H1 (cell line): ENCODE data around the gene SMURF2. TPM values are rescaled to one million over a fixed set of nuclear protein-coding genes. Genes with fewer than 3 reads are reported as not detected.
A peak's percentile ranks its signal among the peaks of the same experiment; 100 is the strongest.

ENCODE experiments used
- CTCF ChIA-PET: fragments of 300-600 bp; sonication (Branson Sonifier 250); formaldehyde crosslinking; loops from one replicate; lab custom pipeline; 2021; ENCODE audit not compliant: partially characterized antibody; lab: Charles Lee
- POLR2A ChIA-PET: fragments of 300-600 bp; sonication (Branson Sonifier 250); formaldehyde crosslinking; loops from one replicate; lab custom pipeline; 2021; ENCODE audit warnings: inconsistent platforms; ENCODE audit not compliant: partially characterized antibody; lab: Charles Lee
- DNase-seq, 2 experiments: peaks; one replicate each; pipeline versions ENCODE4 v3.0.0 to v3.0.0-alpha.2; 2010 to 2022; ENCODE audit warnings: low spot score in 2 of 2, low read depth in 1 of 2, mixed read lengths in 1 of 2
- FAIRE-seq: peaks from 2 replicates; lab custom pipeline; 2011; peaks lifted over from hg19 to GRCh38; lab: Jason Lieb, UNC
- H2AFZ ChIP-seq: 2 replicates; pipeline ENCODE4 v1.8.1; 2012; ENCODE audit warnings: low read length, inconsistent platforms
- H2AK5ac ChIP-seq: 2 replicates; pipeline ENCODE4 v1.6.1; 2013; ENCODE audit warnings: low read depth, low read length
- H2BK120ac ChIP-seq: replicated peaks from 2 replicates; pipeline ENCODE3; 2013; ENCODE audit warnings: low read depth, low read length, inconsistent platforms
- H2BK12ac ChIP-seq: 2 replicates; pipeline ENCODE4 v1.6.1; 2013; ENCODE audit warnings: low read depth, low read length
- H2BK15ac ChIP-seq: 2 replicates; pipeline ENCODE4 v1.6.1; 2013; ENCODE audit warnings: low read length
- H2BK20ac ChIP-seq: 2 replicates; pipeline ENCODE4 v1.6.1; 2013; ENCODE audit warnings: low read length
- H2BK5ac ChIP-seq: 2 replicates; pipeline ENCODE4 v1.6.1; 2013; ENCODE audit warnings: low read depth, low read length
- H3K14ac ChIP-seq: 2 replicates; pipeline ENCODE4 v1.6.1; 2013; ENCODE audit warnings: inconsistent platforms; ENCODE audit not compliant: insufficient read length
- H3K18ac ChIP-seq: 2 replicates; pipeline ENCODE4 v1.6.1; 2013; ENCODE audit warnings: low read length; ENCODE audit errors: extremely low read depth
- H3K23ac ChIP-seq: 2 replicates; pipeline ENCODE4 v1.6.1; 2013; ENCODE audit warnings: inconsistent platforms; ENCODE audit not compliant: insufficient read length
- H3K23me2 ChIP-seq: 2 replicates; pipeline ENCODE4 v1.6.1; 2013; ENCODE audit warnings: low read depth, low read length
- H3K27ac ChIP-seq: 2 replicates; pipeline ENCODE4 v1.6.1; 2011; ENCODE audit warnings: low read depth, low read length, inconsistent platforms
- H3K27me3 ChIP-seq, 4 experiments: replicated peaks in 1 of 4; 1 replicate in 1 of 4; 2 replicates in 3 of 4; pipeline versions ENCODE4 v1.6.1 to v1.8.1; 2011 to 2013; ENCODE audit warnings: low read length in 3 of 4, mild to moderate bottlenecking in 3 of 4, inconsistent platforms in 2 of 4, mixed read lengths in 2 of 4, moderate library complexity in 1 of 4; ENCODE audit not compliant: control insufficient read depth in 3 of 4, insufficient read depth in 3 of 4; ENCODE audit errors: extremely low read depth in 1 of 4
- H3K36me3 ChIP-seq, 4 experiments: 2 replicates each; pipeline versions ENCODE4 v1.6.1 to v1.8.1; 2011 to 2013; ENCODE audit warnings: mild to moderate bottlenecking in 4 of 4, low read length in 3 of 4, moderate library complexity in 2 of 4, control low read depth in 1 of 4, inconsistent platforms in 1 of 4; ENCODE audit not compliant: insufficient read depth in 4 of 4, control insufficient read depth in 2 of 4
- H3K4ac ChIP-seq: replicated peaks from 2 replicates; pipeline ENCODE3; 2013; ENCODE audit warnings: low read length, low read depth, mixed read lengths, inconsistent platforms; ENCODE audit not compliant: insufficient read length
- H3K4me1 ChIP-seq, 4 experiments: replicated peaks in 1 of 4; 1 replicate in 1 of 4; 2 replicates in 3 of 4; pipeline versions ENCODE4 v1.6.1 to v1.8.1; 2011 to 2013; ENCODE audit warnings: low read length in 3 of 4, inconsistent platforms in 2 of 4, mixed read lengths in 1 of 4; ENCODE audit not compliant: insufficient read depth in 4 of 4, control insufficient read depth in 3 of 4
- H3K4me2 ChIP-seq, 2 experiments: 2 replicates each; pipeline versions ENCODE4 v1.6.1 to v1.8.1; 2011 to 2013; ENCODE audit warnings: low read depth in 2 of 2, low read length in 2 of 2, control low read depth in 1 of 2, inconsistent platforms in 1 of 2, mild to moderate bottlenecking in 1 of 2; ENCODE audit not compliant: insufficient read depth in 1 of 2
- H3K4me3 ChIP-seq, 4 experiments: fragments of 200-600, 300-600 bp in 1 of 4; sonication (generic), shearing (Covaris generic), sonication (Bioruptor Twin) in 1 of 4; 2 replicates each; pipeline versions ENCODE4 v1.5.1 to v1.8.1; 2011 to 2016; ENCODE audit warnings: low read length in 4 of 4, low read depth in 3 of 4, control low read depth in 2 of 4, inconsistent platforms in 2 of 4, mild to moderate bottlenecking in 2 of 4, mixed read lengths in 1 of 4, moderate library complexity in 1 of 4; ENCODE audit not compliant: insufficient read depth in 2 of 4; ENCODE audit errors: extremely low read depth in 1 of 4
- H3K56ac ChIP-seq: replicated peaks from 2 replicates; pipeline ENCODE3; 2013; ENCODE audit warnings: low read depth, mild to moderate bottlenecking, mixed read lengths, low read length, inconsistent platforms; ENCODE audit not compliant: insufficient read length
- H3K79me1 ChIP-seq: 2 replicates; pipeline ENCODE4 v1.6.1; 2013; ENCODE audit warnings: low read depth, low read length, control low read depth
- H3K79me2 ChIP-seq, 2 experiments: 2 replicates each; pipeline versions ENCODE4 v1.6.1 to v1.8.1; 2012 to 2013; ENCODE audit warnings: low read length in 2 of 2, mild to moderate bottlenecking in 2 of 2, inconsistent platforms in 1 of 2; ENCODE audit not compliant: insufficient read depth in 2 of 2, control insufficient read depth in 1 of 2
- H3K9ac ChIP-seq, 4 experiments: replicated peaks in 1 of 4; 1 replicate in 1 of 4; 2 replicates in 3 of 4; pipeline versions ENCODE4 v1.6.1 to v1.8.1; 2011 to 2013; ENCODE audit warnings: low read depth in 3 of 4, low read length in 3 of 4, control low read depth in 2 of 4, mild to moderate bottlenecking in 2 of 4, moderate library complexity in 2 of 4, inconsistent platforms in 1 of 4; ENCODE audit errors: extremely low read depth in 1 of 4
- H3K9me3 ChIP-seq, 2 experiments: 2 replicates each; pipeline versions ENCODE4 v1.6.1 to v1.8.1; 2012 to 2013; ENCODE audit warnings: mild to moderate bottlenecking in 2 of 2, moderate library complexity in 2 of 2, control low read depth in 1 of 2, inconsistent platforms in 1 of 2, low read depth in 1 of 2, low read length in 1 of 2, mixed read lengths in 1 of 2; ENCODE audit not compliant: insufficient read depth in 2 of 2
- H4K20me1 ChIP-seq, 2 experiments: replicated peaks in 1 of 2; 2 replicates each; pipeline versions ENCODE3 to v1.8.1; 2011 to 2013; ENCODE audit warnings: inconsistent platforms in 2 of 2, low read length in 2 of 2, mild to moderate bottlenecking in 1 of 2; ENCODE audit not compliant: insufficient read depth in 2 of 2, control insufficient read depth in 1 of 2
- H4K5ac ChIP-seq: 2 replicates; pipeline ENCODE4 v1.6.1; 2013; ENCODE audit warnings: low read length, low read depth, mixed read lengths, inconsistent platforms; ENCODE audit not compliant: insufficient read length
- H4K8ac ChIP-seq: 2 replicates; pipeline ENCODE4 v1.8.0; 2013; ENCODE audit warnings: mild to moderate bottlenecking, moderate library complexity, low read length, inconsistent platforms; ENCODE audit not compliant: insufficient read depth; ENCODE audit errors: extremely low read depth
- H4K91ac ChIP-seq: replicated peaks from 2 replicates; pipeline ENCODE3; 2013; ENCODE audit warnings: low read length, mixed read lengths, inconsistent platforms; ENCODE audit not compliant: insufficient read length
- HDAC2 ChIP-seq, 2 experiments: fragments of 300-600 bp in 1 of 2; sonication (generic) in 1 of 2; IDR thresholded peaks; 2 replicates each; pipeline ENCODE4 v1.6.1; 2011 to 2012; ENCODE audit warnings: low read depth in 2 of 2, low read length in 2 of 2, mild to moderate bottlenecking in 2 of 2, moderate library complexity in 2 of 2, borderline replicate concordance in 1 of 2, inconsistent platforms in 1 of 2
- POLR2A ChIP-seq, 2 experiments: IDR thresholded peaks; 1 replicate in 1 of 2; 2 replicates in 1 of 2; pipeline ENCODE4 v1.6.1; 2011; ENCODE audit warnings: low read depth in 2 of 2, low read length in 2 of 2, mild to moderate bottlenecking in 2 of 2; ENCODE audit errors: control extremely low read depth in 1 of 2
- POLR2AphosphoS5 ChIP-seq: IDR thresholded peaks from 2 replicates; pipeline ENCODE4 v1.6.1; 2011; ENCODE audit warnings: low read depth, low read length
- WGBS, 2 experiments: shearing (Covaris generic) in 1 of 2; methylation state at CpG; one replicate each; pipeline versions ENCODE4 v1.1.6 to v1.1.7; 2013 to 2015; ENCODE audit warnings: low lambda C conversion rate in 2 of 2, mixed read lengths in 2 of 2, inconsistent platforms in 1 of 2, low coverage in 1 of 2, missing lambda C conversion rate in 1 of 2; ENCODE audit not compliant: insufficient replicate concordance in 2 of 2, insufficient coverage in 1 of 2, insufficient read length in 1 of 2; ENCODE audit errors: extremely low coverage in 1 of 2, missing lambda C conversion rate in 1 of 2; 5-methylcytosine and 5-hydroxymethylcytosine counted together
- polyA plus RNA-seq, 7 experiments: library from polyadenylated mRNA; depleted of rRNA in 3 of 7; stranded (reverse) in 5 of 7; unstranded in 2 of 7; fragments of >200 nt in 5 of 7; fragments of 200-250 nt in 2 of 7; gene quantifications; 1 replicate in 5 of 7; 2 replicates in 1 of 7; 4 replicates in 1 of 7; pipeline versions ENCODE4 v1.2.1 to v1.2.3, GENCODE V29; 2011 to 2013; ENCODE audit warnings: missing spikeins in 2 of 7, mixed read lengths in 2 of 7
- total RNA-seq: library from RNA; stranded (reverse); fragmentation: NEBNext Ultra II Directional; extraction: Animal tissue kit (Norgen Biotek cat#: 25700); gene quantifications from 2 replicates; pipeline ENCODE4 v1.2.1, GENCODE V29; 2021

Gene SMURF2
- total and polyA plus RNA-seq, 2 of the 8 experiments (the other 6 are each of a cell fraction or from before 2014, with no cell fraction given), result 7.2 to 29.2 TPM

DNA sequence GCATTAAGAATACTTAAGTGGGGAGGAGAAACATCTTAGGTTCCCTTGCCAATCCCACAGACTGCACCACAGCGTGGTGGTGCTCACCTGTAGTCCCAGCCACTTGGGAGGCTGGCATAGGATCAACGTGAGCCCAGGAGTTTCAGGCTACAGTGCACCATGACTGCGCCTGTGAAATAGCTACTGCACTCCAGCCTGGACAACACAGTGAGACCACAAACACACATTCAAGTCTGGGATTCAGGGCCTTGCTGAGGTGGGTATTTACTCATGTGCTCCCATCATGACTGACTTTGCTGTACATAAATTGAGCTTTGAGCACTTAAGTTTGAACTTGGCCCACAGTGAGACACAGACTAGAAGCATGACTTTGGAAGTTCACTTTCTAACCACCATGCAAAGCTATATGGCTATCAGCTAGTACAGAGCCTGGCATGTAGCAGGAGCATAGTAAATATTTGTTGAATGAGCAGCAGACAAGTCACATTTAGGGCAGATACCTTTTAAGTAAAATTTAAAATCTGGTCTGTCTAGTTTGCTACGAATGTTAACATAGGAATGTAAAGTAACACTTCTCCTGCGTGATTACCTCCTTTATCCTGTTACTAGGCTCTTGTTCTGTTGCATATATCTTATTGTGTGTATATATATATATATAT, 121.9 kb downstream of the SMURF2 start:
- CTCF ChIA-PET, result interaction anchor here (0.6 to 1.5 kb wide), 4 partner anchors 15 to 1794 kb away, joined by 3 read pairs; no protein-coding TSS in a partner anchor
- POLR2A ChIA-PET, result interaction anchor here (0.6 to 8.5 kb wide), 8 partner anchors 8 to 90 kb away, joined by 3 to 75 read pairs (median 3); partner anchors contain the start of genes CEP95 and DDX5
- Histone ChIP-seq H4K91ac (no peak overlapping the region), H2BK20ac (no peak overlapping the region), H2BK5ac (no peak overlapping the region), H3K14ac (no peak overlapping the region), H4K20me1 (peaks cover 0 to 2% of the 10 kb centered on the region in 2 experiments), H3K4me3 (no peak overlapping the region), H3K4me2 (no peak overlapping the region), H3K4me1 (no peaks in the 10 kb centered on the region), H4K5ac (no peak overlapping the region), H2AK5ac (no peak overlapping the region), H3K23ac (no peak overlapping the region), H3K79me1 (no peaks in the 10 kb centered on the region), H3K56ac (no peak overlapping the region), H2BK15ac (no peak overlapping the region), H2BK120ac (no peak overlapping the region), H3K36me3 (peaks cover 11 to 51% (median 17%) of the 10 kb centered on the region in 4 experiments; a peak in 7 of 8 replicates), H2AFZ (no peak overlapping the region), H3K27me3 (no peaks in the 10 kb centered on the region), H3K18ac (no peak overlapping the region), H3K9me3 (no peaks in the 10 kb centered on the region), H2BK12ac (no peak overlapping the region), H4K8ac (no peak overlapping the region), H3K23me2 (no peaks in the 10 kb centered on the region), H3K9ac (no peak overlapping the region), H3K27ac (no peak overlapping the region), H3K4ac (no peak overlapping the region), H3K79me2 (no peaks in the 10 kb centered on the region)
- TF ChIP-seq HDAC2 (IDR thresholded peaks at IDR 0.05; ENCODE audit: borderline replicate concordance in 1 of 2, low read depth in 2 of 2, low read length in 2 of 2) (no peak), POLR2AphosphoS5 (0 out of 2 replicates have a peak, but pooled peaks have one; percentile 29), POLR2A (IDR thresholded peaks at IDR 0.05; ENCODE audit: control extremely low read depth in 1 of 2, low read depth in 2 of 2, low read length in 2 of 2) (0 out of 3 replicates have a peak, but pooled peaks of 1 of the 2 experiments have one; percentile 26)
- DNase-seq (no peak), FAIRE-seq (no peak)
- 88% methylated on average over 5 of the region's 5 CpGs; no CpG with 5 or more reads in 1 of the 2 experiments for WGBS, 2 experiments
